ENCODE data around the gene GLDC. TPM values are rescaled to one million over a fixed set of nuclear protein-coding genes. Genes with fewer than 3 reads are reported as not detected.

The GLDC gene
- total and polyA plus RNA-seq, 10 of the 15 experiments (the other 5 are each of a cell fraction or from before 2014, with no cell fraction given): 33.1 to 165 (median 114) TPM

DNA sequence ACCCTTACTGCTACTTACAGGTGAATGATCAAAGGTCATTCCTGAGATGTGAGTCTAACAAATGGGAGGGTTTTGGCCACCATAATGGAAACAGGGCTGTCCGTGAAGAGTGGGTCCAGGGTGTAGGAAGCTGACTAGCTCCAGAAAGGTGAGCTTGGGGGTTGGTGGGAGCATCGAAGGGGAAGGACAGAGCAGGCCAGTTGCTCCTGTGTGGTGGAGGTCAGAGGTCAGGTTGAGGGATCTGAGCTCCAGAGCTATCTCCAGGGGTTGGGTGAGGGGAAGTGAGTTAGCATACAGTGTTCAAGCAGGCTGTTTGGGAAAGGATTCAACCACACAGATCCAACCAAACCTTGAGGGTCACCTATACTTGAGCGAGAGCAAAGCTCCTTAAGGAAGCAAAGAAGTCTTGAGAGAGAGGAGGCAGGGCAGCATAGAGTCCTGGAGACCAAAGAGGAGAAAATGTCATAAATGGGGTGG lies 18.7 kb upstream of the GLDC start:
- H3K9me3 ChIP-seq (replicated peaks; ENCODE audit: control insufficient read depth, insufficient read depth, low read length): no peaks in the 10 kb centered on the region
- SMC1A ChIA-PET (ENCODE audit: uncharacterized antibody, unreplicated experiment): interaction anchor here (0.8 to 1.9 kb wide), 10 partner anchors 9 to 80 kb away, joined by 3 to 9 read pairs (median 4); no protein-coding TSS in a partner anchor
- no peak for FAIRE-seq
- no peaks in the 10 kb centered on the region for H4K20me1 ChIP-seq (ENCODE audit: control insufficient read depth, insufficient read depth)
- DNase-seq (ENCODE audit: low read depth, low spot score): no peak
- in situ Hi-C loops (cut with MboI): loop anchor here (5.0 kb wide), 1 partner anchor 77 kb away; no protein-coding TSS in a partner anchor
- no peak overlapping the region for H3K9ac ChIP-seq (ENCODE audit: control insufficient read depth, insufficient read depth, low read length)
- no peak for ATAC-seq
- no peak overlapping the region for H3K4me3 ChIP-seq
- no peak overlapping the region for H3K4me2 ChIP-seq (ENCODE audit: control insufficient read depth, insufficient read depth)
- no peak overlapping the region for H2AFZ ChIP-seq (ENCODE audit: control insufficient read depth, low read depth, low read length)
- no peak overlapping the region for H3K27ac ChIP-seq (ENCODE audit: control insufficient read depth, insufficient read depth)
- no peaks in the 10 kb centered on the region for H3K79me2 ChIP-seq (ENCODE audit: control insufficient read depth, insufficient read depth, low read length)
- H3K4me1 ChIP-seq (ENCODE audit: control insufficient read depth, insufficient read depth, low read length): no peaks in the 10 kb centered on the region
- no peaks in the 10 kb centered on the region for H3K27me3 ChIP-seq (replicated peaks in 1 of 2; ENCODE audit: control insufficient read depth in 2 of 2, insufficient read depth in 2 of 2, low read length in 1 of 2)
- CTCF ChIA-PET: interaction anchor here (1.0 to 5.3 kb wide), 6 partner anchors 8 to 78 kb away, joined by 3 to 64 read pairs (median 4); no protein-coding TSS in a partner anchor
- intact Hi-C loops (cut with micrococcal nuclease; ENCODE audit: unreplicated experiment): no loop called here
- POLR2A ChIA-PET: interaction anchor here (1.0 kb wide), 1 partner anchor 18 kb away, joined by 6 read pairs; no protein-coding TSS in a partner anchor
- RAD21 ChIA-PET (ENCODE audit: unreplicated experiment): interaction anchor here (0.6 to 3.1 kb wide), 3 partner anchors 22 to 80 kb away, joined by 3 to 12 read pairs (median 3); no protein-coding TSS in a partner anchor
- 86% methylated on average over 3 of the region's 3 CpGs for WGBS (ENCODE audit: insufficient coverage, insufficient replicate concordance, low lambda C conversion rate, missing lambda C conversion rate)
- no TSS peak for BruUV-seq (replicated peaks)
- H3K36me3 ChIP-seq (ENCODE audit: control insufficient read depth in 2 of 2, insufficient read depth in 2 of 2, low read length in 1 of 2): no peaks in the 10 kb centered on the region
- no peak for TF ChIP-seq SRF (IDR thresholded peaks at IDR 0.05; ENCODE audit: low read depth in 2 of 2, low read length in 2 of 2)
- TF ChIP-seq, protein P1, sequence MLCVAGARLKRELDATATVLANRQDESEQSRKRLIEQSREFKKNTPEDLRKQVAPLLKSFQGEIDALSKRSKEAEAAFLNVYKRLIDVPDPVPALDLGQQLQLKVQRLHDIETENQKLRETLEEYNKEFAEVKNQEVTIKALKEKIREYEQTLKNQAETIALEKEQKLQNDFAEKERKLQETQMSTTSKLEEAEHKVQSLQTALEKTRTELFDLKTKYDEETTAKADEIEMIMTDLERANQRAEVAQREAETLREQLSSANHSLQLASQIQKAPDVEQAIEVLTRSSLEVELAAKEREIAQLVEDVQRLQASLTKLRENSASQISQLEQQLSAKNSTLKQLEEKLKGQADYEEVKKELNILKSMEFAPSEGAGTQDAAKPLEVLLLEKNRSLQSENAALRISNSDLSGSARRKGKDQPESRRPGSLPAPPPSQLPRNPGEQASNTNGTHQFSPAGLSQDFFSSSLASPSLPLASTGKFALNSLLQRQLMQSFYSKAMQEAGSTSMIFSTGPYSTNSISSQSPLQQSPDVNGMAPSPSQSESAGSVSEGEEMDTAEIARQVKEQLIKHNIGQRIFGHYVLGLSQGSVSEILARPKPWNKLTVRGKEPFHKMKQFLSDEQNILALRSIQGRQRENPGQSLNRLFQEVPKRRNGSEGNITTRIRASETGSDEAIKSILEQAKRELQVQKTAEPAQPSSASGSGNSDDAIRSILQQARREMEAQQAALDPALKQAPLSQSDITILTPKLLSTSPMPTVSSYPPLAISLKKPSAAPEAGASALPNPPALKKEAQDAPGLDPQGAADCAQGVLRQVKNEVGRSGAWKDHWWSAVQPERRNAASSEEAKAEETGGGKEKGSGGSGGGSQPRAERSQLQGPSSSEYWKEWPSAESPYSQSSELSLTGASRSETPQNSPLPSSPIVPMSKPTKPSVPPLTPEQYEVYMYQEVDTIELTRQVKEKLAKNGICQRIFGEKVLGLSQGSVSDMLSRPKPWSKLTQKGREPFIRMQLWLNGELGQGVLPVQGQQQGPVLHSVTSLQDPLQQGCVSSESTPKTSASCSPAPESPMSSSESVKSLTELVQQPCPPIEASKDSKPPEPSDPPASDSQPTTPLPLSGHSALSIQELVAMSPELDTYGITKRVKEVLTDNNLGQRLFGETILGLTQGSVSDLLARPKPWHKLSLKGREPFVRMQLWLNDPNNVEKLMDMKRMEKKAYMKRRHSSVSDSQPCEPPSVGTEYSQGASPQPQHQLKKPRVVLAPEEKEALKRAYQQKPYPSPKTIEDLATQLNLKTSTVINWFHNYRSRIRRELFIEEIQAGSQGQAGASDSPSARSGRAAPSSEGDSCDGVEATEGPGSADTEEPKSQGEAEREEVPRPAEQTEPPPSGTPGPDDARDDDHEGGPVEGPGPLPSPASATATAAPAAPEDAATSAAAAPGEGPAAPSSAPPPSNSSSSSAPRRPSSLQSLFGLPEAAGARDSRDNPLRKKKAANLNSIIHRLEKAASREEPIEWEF (IDR thresholded peaks at IDR 0.05; ENCODE audit: insufficient replicate concordance, low read depth, low read length): no peak
- TF ChIP-seq NRF1 (conservative IDR thresholded peaks at IDR 0.05; ENCODE audit: low read depth, low read length): no peak
- no peak for TF ChIP-seq ZBED1 (IDR thresholded peaks at IDR 0.05; ENCODE audit: borderline replicate concordance)
- TF ChIP-seq ASH2L (IDR thresholded peaks at IDR 0.05; ENCODE audit: borderline replicate concordance, low read depth): no peak
- TF ChIP-seq RUNX3 (IDR thresholded peaks at IDR 0.05; ENCODE audit: low read length): no peak
- TF ChIP-seq, protein P2, sequence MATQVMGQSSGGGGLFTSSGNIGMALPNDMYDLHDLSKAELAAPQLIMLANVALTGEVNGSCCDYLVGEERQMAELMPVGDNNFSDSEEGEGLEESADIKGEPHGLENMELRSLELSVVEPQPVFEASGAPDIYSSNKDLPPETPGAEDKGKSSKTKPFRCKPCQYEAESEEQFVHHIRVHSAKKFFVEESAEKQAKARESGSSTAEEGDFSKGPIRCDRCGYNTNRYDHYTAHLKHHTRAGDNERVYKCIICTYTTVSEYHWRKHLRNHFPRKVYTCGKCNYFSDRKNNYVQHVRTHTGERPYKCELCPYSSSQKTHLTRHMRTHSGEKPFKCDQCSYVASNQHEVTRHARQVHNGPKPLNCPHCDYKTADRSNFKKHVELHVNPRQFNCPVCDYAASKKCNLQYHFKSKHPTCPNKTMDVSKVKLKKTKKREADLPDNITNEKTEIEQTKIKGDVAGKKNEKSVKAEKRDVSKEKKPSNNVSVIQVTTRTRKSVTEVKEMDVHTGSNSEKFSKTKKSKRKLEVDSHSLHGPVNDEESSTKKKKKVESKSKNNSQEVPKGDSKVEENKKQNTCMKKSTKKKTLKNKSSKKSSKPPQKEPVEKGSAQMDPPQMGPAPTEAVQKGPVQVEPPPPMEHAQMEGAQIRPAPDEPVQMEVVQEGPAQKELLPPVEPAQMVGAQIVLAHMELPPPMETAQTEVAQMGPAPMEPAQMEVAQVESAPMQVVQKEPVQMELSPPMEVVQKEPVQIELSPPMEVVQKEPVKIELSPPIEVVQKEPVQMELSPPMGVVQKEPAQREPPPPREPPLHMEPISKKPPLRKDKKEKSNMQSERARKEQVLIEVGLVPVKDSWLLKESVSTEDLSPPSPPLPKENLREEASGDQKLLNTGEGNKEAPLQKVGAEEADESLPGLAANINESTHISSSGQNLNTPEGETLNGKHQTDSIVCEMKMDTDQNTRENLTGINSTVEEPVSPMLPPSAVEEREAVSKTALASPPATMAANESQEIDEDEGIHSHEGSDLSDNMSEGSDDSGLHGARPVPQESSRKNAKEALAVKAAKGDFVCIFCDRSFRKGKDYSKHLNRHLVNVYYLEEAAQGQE (IDR thresholded peaks at IDR 0.05; ENCODE audit: low read depth, low read length): no peak
- no peak for TF ChIP-seq WRNIP1 (IDR thresholded peaks at IDR 0.05; ENCODE audit: borderline replicate concordance, low read depth, low read length)
- TF ChIP-seq, protein P3, sequence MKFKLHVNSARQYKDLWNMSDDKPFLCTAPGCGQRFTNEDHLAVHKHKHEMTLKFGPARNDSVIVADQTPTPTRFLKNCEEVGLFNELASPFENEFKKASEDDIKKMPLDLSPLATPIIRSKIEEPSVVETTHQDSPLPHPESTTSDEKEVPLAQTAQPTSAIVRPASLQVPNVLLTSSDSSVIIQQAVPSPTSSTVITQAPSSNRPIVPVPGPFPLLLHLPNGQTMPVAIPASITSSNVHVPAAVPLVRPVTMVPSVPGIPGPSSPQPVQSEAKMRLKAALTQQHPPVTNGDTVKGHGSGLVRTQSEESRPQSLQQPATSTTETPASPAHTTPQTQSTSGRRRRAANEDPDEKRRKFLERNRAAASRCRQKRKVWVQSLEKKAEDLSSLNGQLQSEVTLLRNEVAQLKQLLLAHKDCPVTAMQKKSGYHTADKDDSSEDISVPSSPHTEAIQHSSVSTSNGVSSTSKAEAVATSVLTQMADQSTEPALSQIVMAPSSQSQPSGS (IDR thresholded peaks at IDR 0.05; ENCODE audit: low read length): no peak
- no peak for TF ChIP-seq ZNF622 (IDR thresholded peaks at IDR 0.05)
- no peak for TF ChIP-seq KDM1A (IDR thresholded peaks at IDR 0.05; ENCODE audit: borderline replicate concordance)
- TF ChIP-seq, protein P4, sequence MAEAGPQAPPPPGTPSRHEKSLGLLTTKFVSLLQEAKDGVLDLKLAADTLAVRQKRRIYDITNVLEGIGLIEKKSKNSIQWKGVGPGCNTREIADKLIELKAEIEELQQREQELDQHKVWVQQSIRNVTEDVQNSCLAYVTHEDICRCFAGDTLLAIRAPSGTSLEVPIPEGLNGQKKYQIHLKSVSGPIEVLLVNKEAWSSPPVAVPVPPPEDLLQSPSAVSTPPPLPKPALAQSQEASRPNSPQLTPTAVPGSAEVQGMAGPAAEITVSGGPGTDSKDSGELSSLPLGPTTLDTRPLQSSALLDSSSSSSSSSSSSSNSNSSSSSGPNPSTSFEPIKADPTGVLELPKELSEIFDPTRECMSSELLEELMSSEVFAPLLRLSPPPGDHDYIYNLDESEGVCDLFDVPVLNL (IDR thresholded peaks at IDR 0.05; ENCODE audit: low read depth, low read length): no peak
- TF ChIP-seq PAX5 (IDR thresholded peaks at IDR 0.05; ENCODE audit: borderline replicate concordance, low read depth, low read length): no peak

Data from GM12878 (cell line).